ENCODE data around the gene CNGB1. TPM values are rescaled to one million over a fixed set of nuclear protein-coding genes. Genes with fewer than 3 reads are reported as not detected.

The CNGB1 gene
- polyA plus RNA-seq, 2 of the 4 experiments (the other 2 are of a cell fraction) = 0.23 to 0.39 TPM

GRCh38 chr16:57956270-57956808, 14.6 kb downstream of the CNGB1 start (continued):
- TF ChIP-seq JUN (IDR thresholded peaks at IDR 0.05) = no peak
- no peak for TF ChIP-seq BHLHE40 (IDR thresholded peaks at IDR 0.05; ENCODE audit: low read depth, low read length)
- TF ChIP-seq MAZ (IDR thresholded peaks at IDR 0.05; ENCODE audit: borderline replicate concordance, low read depth, low read length) = no peak
- no peak for TF ChIP-seq PBX3 (IDR thresholded peaks at IDR 0.05)

- no peak for TF ChIP-seq E2F6 (IDR thresholded peaks at IDR 0.05; ENCODE audit: borderline replicate concordance, low read depth)
- TF ChIP-seq EP300 (IDR thresholded peaks at IDR 0.05) = no peak
- no peak for TF ChIP-seq POLR2A (IDR thresholded peaks at IDR 0.05; ENCODE audit: low read length)
- TF ChIP-seq POLR2AphosphoS2 (conservative IDR thresholded peaks at IDR 0.05; ENCODE audit: low read length) = no peak
- no peak for TF ChIP-seq CHD4 (IDR thresholded peaks at IDR 0.05; ENCODE audit: borderline replicate concordance)
- no peak for TF ChIP-seq MAX (IDR thresholded peaks at IDR 0.05)
- Histone ChIP-seq H3K4me1 (0 out of 3 replicates have a peak, but pooled peaks cover 3% of the 10 kb centered on the region), H3K4me2 (no peak overlapping the region), H3K27ac (peak overlapping the region in 1 of 2 experiments; percentile 35; a peak in 2 of 6 replicates), H3K4me3 (no peak overlapping the region), H3K9me3 (no peaks in the 10 kb centered on the region)
- CTCF ChIA-PET = interaction anchor here (1.0 to 3.2 kb wide), 6 partner anchors 10 to 56 kb away, joined by 3 to 16 read pairs (median 4); no protein-coding TSS in a partner anchor
- ATAC-seq = peak; percentile 72 to 76; a peak in 5 of 6 replicates
- DNase-seq (ENCODE audit: low read depth in 1 of 2, low spot score in 1 of 2) = peak in 1 of 2 experiments; percentile 40
- WGBS (ENCODE audit: missing lambda C conversion rate) = 70% methylated on average over 12 of the region's 12 CpGs
- POLR2A ChIA-PET = no interaction called here
- FAIRE-seq = no peak
Observed at GRCh38 chr16:57955572-57956188, 15.2 kb downstream of the CNGB1 start.

- Histone ChIP-seq H3K4me2 (no peak overlapping the region), H3K4me3 (no peak overlapping the region), H3K4me1 (0 out of 3 replicates have a peak, but pooled peaks cover 3% of the 10 kb centered on the region), H3K27ac (no peak overlapping the region), H3K9me3 (no peaks in the 10 kb centered on the region)
- FAIRE-seq = no peak
- DNase-seq (ENCODE audit: low read depth in 1 of 2, low spot score in 1 of 2) = no peak
- ATAC-seq = no peak
- TF ChIP-seq HES2 (IDR thresholded peaks at IDR 0.05) = no peak
- TF ChIP-seq ZNF302 (CRISPR knock-in tag; IDR thresholded peaks at IDR 0.05) = no peak
- no peak for TF ChIP-seq RCOR1 (IDR thresholded peaks at IDR 0.05; ENCODE audit: low read depth, low read length)
- TF ChIP-seq ZSCAN20 (CRISPR knock-in tag; IDR thresholded peaks at IDR 0.05) = no peak
- peak; percentile 82 for TF ChIP-seq ZFP36 (IDR thresholded peaks at IDR 0.05; ENCODE audit: borderline replicate concordance, partially characterized antibody)
- TF ChIP-seq HOXA7 (CRISPR knock-in tag; IDR thresholded peaks at IDR 0.05) = no peak
- no peak for TF ChIP-seq MAZ (IDR thresholded peaks at IDR 0.05; ENCODE audit: borderline replicate concordance, low read depth, low read length)
- 88% methylated on average over 1 of the region's 1 CpG for WGBS (ENCODE audit: missing lambda C conversion rate)
- ChIA-PET CTCF (interaction anchor here (1.2 to 2.3 kb wide), 5 partner anchors 13 to 144 kb away, joined by 3 to 7 read pairs (median 4); no protein-coding TSS in a partner anchor), POLR2A (no interaction called here)
Observed at GRCh38 chr16:57953857-57954256, 17.1 kb downstream of the CNGB1 start.

GRCh38 chr16:57952909-57953308, 18.0 kb downstream of the CNGB1 start:
- DNase-seq (ENCODE audit: low read depth in 1 of 2, low spot score in 1 of 2) (no peak), ATAC-seq (no peak), FAIRE-seq (no peak)
- Histone ChIP-seq H3K27ac (no peak overlapping the region), H3K4me1 (0 out of 3 replicates have a peak, but pooled peaks cover 3% of the 10 kb centered on the region), H3K4me2 (no peak overlapping the region), H3K4me3 (no peak overlapping the region), H3K9me3 (no peaks in the 10 kb centered on the region)
- CTCF ChIA-PET = interaction anchor here (0.8 to 2.3 kb wide), 4 partner anchors 9 to 145 kb away, joined by 3 to 7 read pairs (median 4); no protein-coding TSS in a partner anchor
- POLR2A ChIA-PET = interaction anchor here (0.6 kb wide), 1 partner anchor 225 kb away, joined by 3 read pairs; no protein-coding TSS in a partner anchor
- TF ChIP-seq HOXB5 (CRISPR knock-in tag; IDR thresholded peaks at IDR 0.05) (no peak), RAD21 (conservative IDR thresholded peaks at IDR 0.05 in 1 of 2, IDR thresholded peaks at IDR 0.05 in 1 of 2) (no peak)
- WGBS (ENCODE audit: missing lambda C conversion rate) = 87% methylated on average over 9 of the region's 9 CpGs
